Measurements from ENCODE around the gene RTF1. TPM values are rescaled to one million over a fixed set of nuclear protein-coding genes. Genes with fewer than 3 reads are reported as not detected.

Gene RTF1
- total RNA-seq, 1 experiment from 2014 or later, result 18.8 TPM

DNA sequence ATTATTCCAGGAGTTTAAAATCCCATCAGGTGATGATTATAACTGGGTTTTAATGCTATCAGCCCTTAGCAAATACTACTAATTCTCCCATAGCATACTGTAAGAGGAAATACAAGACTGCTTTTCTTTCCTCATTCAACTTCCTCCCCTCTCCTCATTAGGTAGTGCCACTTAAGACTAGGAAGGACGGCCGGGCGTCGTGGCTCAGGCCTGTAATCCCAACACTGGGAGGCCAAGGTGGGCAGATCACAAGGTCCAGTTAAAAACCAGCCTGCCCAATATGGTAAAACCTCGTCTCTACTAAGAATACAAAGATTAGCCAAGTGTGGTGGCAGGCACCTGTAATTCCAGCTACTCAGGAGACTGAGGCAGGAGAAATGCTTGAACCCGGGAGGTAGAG is 29.2 kb upstream of the RTF1 start:
- intact Hi-C loops (cut with micrococcal nuclease; ENCODE audit: unreplicated experiment), result no loop called here
- CTCF ChIA-PET, result no interaction called here
- Mint-ChIP-seq H3K27ac (ENCODE audit: unreplicated experiment) (no peak overlapping the region), H3K27me3 (ENCODE audit: unreplicated experiment) (no peaks in the 10 kb centered on the region), H3K36me3 (ENCODE audit: insufficient read depth, unreplicated experiment) (peaks cover 5% of the 10 kb centered on the region), H3K4me1 (ENCODE audit: low read depth, unreplicated experiment) (no peaks in the 10 kb centered on the region), H3K4me3 (ENCODE audit: low read depth, unreplicated experiment) (no peak overlapping the region), H3K9me3 (ENCODE audit: low read depth, unreplicated experiment) (no peaks in the 10 kb centered on the region)
- no peak for DNase-seq
- BruUV-seq (replicated peaks), result TSS peak; percentile 19
- TF ChIP-seq, protein P1, sequence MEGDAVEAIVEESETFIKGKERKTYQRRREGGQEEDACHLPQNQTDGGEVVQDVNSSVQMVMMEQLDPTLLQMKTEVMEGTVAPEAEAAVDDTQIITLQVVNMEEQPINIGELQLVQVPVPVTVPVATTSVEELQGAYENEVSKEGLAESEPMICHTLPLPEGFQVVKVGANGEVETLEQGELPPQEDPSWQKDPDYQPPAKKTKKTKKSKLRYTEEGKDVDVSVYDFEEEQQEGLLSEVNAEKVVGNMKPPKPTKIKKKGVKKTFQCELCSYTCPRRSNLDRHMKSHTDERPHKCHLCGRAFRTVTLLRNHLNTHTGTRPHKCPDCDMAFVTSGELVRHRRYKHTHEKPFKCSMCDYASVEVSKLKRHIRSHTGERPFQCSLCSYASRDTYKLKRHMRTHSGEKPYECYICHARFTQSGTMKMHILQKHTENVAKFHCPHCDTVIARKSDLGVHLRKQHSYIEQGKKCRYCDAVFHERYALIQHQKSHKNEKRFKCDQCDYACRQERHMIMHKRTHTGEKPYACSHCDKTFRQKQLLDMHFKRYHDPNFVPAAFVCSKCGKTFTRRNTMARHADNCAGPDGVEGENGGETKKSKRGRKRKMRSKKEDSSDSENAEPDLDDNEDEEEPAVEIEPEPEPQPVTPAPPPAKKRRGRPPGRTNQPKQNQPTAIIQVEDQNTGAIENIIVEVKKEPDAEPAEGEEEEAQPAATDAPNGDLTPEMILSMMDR (IDR thresholded peaks at IDR 0.05; ENCODE audit: unreplicated experiment), result no peak

DNA sequence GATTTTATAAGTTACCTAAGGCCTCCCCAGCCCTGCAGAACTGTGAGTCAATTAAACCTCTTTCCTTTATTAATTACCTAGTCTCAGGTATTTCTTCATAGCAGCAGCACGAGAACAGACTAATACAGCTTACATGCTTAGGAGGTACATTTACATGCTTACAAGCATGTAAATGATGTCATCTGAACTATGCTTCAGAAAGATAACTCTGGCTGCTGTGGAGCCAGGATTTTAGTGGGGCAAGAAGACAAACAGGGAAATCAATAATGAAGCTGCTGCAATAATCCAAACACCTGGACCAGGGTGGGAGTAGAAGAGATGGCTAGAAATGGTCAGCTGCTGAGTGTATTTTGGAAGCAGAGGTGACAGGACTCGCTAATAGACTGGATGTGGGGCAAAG is 24.2 kb upstream of the RTF1 start:
- no peak overlapping the region for H3K4me3 Mint-ChIP-seq (ENCODE audit: low read depth, unreplicated experiment)
- DNase-seq, result no peak
- H3K27me3 Mint-ChIP-seq (ENCODE audit: unreplicated experiment), result no peaks in the 10 kb centered on the region
- H3K36me3 Mint-ChIP-seq (ENCODE audit: insufficient read depth, unreplicated experiment), result peaks cover 5% of the 10 kb centered on the region
- no peaks in the 10 kb centered on the region for H3K4me1 Mint-ChIP-seq (ENCODE audit: low read depth, unreplicated experiment)
- TF ChIP-seq, protein P1 (IDR thresholded peaks at IDR 0.05; ENCODE audit: unreplicated experiment), result no peak
- H3K27ac Mint-ChIP-seq (ENCODE audit: unreplicated experiment), result no peak overlapping the region
- intact Hi-C loops (cut with micrococcal nuclease; ENCODE audit: unreplicated experiment), result no loop called here
- CTCF ChIA-PET, result no interaction called here
- BruUV-seq (replicated peaks), result no TSS peak
- no peaks in the 10 kb centered on the region for H3K9me3 Mint-ChIP-seq (ENCODE audit: low read depth, unreplicated experiment)

DNA sequence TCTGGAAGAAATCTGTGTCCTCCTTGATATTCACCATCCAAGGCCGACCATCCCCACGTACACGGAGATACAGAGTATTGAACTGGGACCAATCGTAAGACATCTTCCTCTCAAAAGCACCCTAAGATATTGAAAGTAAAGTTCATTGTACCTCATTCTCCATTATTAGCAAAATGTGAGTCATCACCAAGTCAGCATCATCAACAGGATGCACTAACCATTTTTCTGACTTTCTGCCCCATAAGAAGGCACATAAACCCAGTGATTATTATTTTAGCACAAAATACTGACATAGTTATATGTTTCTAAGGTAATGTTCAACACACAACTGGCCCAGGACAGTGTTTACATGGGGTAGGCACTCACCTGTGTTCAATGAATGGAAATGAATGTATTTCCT is 22.0 kb upstream of the RTF1 start:
- no peak overlapping the region for H3K27ac Mint-ChIP-seq (ENCODE audit: unreplicated experiment)
- intact Hi-C loops (cut with micrococcal nuclease; ENCODE audit: unreplicated experiment), result no loop called here
- CTCF ChIA-PET, result no interaction called here
- no TSS peak for BruUV-seq (replicated peaks)
- no peak for DNase-seq
- H3K36me3 Mint-ChIP-seq (ENCODE audit: insufficient read depth, unreplicated experiment), result peaks cover 5% of the 10 kb centered on the region
- no peak overlapping the region for H3K4me3 Mint-ChIP-seq (ENCODE audit: low read depth, unreplicated experiment)
- no peaks in the 10 kb centered on the region for H3K4me1 Mint-ChIP-seq (ENCODE audit: low read depth, unreplicated experiment)
- TF ChIP-seq, protein P1 (IDR thresholded peaks at IDR 0.05; ENCODE audit: unreplicated experiment), result no peak
- H3K27me3 Mint-ChIP-seq (ENCODE audit: unreplicated experiment), result no peaks in the 10 kb centered on the region
- H3K9me3 Mint-ChIP-seq (ENCODE audit: low read depth, unreplicated experiment), result no peaks in the 10 kb centered on the region

DNA sequence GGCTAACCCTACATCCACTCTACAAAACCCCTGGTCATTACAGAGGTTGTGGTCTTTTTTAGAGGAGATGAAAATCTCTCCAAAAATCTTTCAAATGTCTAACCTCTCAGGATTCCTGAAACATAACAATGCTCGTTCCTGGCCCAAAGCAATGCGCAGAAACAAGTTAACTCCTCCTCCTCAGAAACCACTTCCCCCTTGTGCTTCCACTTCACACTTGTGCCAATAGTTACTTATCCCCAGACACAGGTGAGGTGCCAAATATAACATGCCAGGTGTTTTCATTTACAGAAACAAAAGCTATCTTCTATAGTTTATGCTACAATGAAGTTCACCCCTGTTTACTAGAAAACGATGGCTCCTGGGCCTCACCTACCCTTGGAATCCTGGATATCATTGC is 20.8 kb upstream of the RTF1 start:
- Mint-ChIP-seq H3K27ac (ENCODE audit: unreplicated experiment) (no peak overlapping the region), H3K27me3 (ENCODE audit: unreplicated experiment) (no peaks in the 10 kb centered on the region), H3K4me1 (ENCODE audit: low read depth, unreplicated experiment) (no peaks in the 10 kb centered on the region), H3K36me3 (ENCODE audit: insufficient read depth, unreplicated experiment) (peaks cover 5% of the 10 kb centered on the region), H3K9me3 (ENCODE audit: low read depth, unreplicated experiment) (no peaks in the 10 kb centered on the region), H3K4me3 (ENCODE audit: low read depth, unreplicated experiment) (no peak overlapping the region)
- intact Hi-C loops (cut with micrococcal nuclease; ENCODE audit: unreplicated experiment), result no loop called here
- CTCF ChIA-PET, result no interaction called here
- no TSS peak for BruUV-seq (replicated peaks)
- TF ChIP-seq, protein P1 (IDR thresholded peaks at IDR 0.05; ENCODE audit: unreplicated experiment), result no peak
- no peak for DNase-seq

DNA sequence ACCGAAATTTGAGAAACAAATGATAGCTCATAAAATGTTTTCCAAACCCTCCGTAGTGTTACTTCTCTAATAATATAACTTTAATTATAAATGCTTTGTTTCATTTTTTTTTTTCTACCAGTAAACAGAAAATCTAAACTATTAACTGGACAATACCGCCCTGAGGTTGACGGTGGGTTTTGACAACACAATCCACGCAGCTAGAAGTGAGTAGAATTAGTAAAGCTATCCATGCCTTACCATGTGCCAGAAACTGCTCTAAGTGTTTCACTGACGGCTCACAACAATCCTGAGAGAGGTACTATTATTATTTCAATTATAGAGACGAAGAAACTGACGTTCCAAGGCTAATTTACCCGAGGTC is 15.0 kb upstream of the RTF1 start:
- intact Hi-C loops (cut with micrococcal nuclease; ENCODE audit: unreplicated experiment), result no loop called here
- TSS peak; percentile 95 for BruUV-seq (replicated peaks)
- TF ChIP-seq, protein P1 (IDR thresholded peaks at IDR 0.05; ENCODE audit: unreplicated experiment), result no peak
- H3K36me3 Mint-ChIP-seq (ENCODE audit: insufficient read depth, unreplicated experiment), result peaks cover 21% of the 10 kb centered on the region
- CTCF ChIA-PET, result no interaction called here
- no peaks in the 10 kb centered on the region for H3K9me3 Mint-ChIP-seq (ENCODE audit: low read depth, unreplicated experiment)
- peak overlapping the region; percentile 72 for H3K27ac Mint-ChIP-seq (ENCODE audit: unreplicated experiment)
- no peak for DNase-seq
- no peaks in the 10 kb centered on the region for H3K4me1 Mint-ChIP-seq (ENCODE audit: low read depth, unreplicated experiment)
- no peaks in the 10 kb centered on the region for H3K27me3 Mint-ChIP-seq (ENCODE audit: unreplicated experiment)
- H3K4me3 Mint-ChIP-seq (ENCODE audit: low read depth, unreplicated experiment), result peak overlapping the region; percentile 70

Measured in Calu3 (cell line).